HEK293 (cell line): ENCODE results near the gene NDOR1.

Experiments
- CTCF ChIA-PET: fragments of 350-600 bp; formaldehyde crosslinking; extraction: SDS; loops from one replicate; lab custom pipeline; 2021; ENCODE audit warnings: antibody characterized with exemption; lab: Yijun Ruan, JAX
- POLR2A ChIA-PET: fragments of 300-600 bp; formaldehyde crosslinking; extraction: SDS; loops from one replicate; lab custom pipeline; 2020; ENCODE audit warnings: antibody characterized with exemption, inconsistent platforms; lab: Yijun Ruan, JAX
- H3K27ac ChIP-seq: fragments of 200-500 bp; sonication (Bioruptor generic); 2 replicates; pipeline ENCODE4 v1.5.1; 2014; ENCODE audit warnings: low read depth, low read length, control low read depth, inconsistent platforms; ENCODE audit errors: extremely low read depth
- H3K36me3 ChIP-seq, 2 experiments: fragments of 200-500 bp in 1 of 2; sonication (Bioruptor generic) in 1 of 2; 1 replicate in 1 of 2; 2 replicates in 1 of 2; pipeline ENCODE4 v1.5.1; 2014 to 2017; ENCODE audit warnings: inconsistent platforms in 2 of 2, low read length in 2 of 2; ENCODE audit not compliant: control insufficient read depth in 2 of 2, insufficient read depth in 1 of 2
- H3K4me1 ChIP-seq: fragments of 200-500 bp; sonication (Bioruptor generic); 2 replicates; pipeline ENCODE4 v1.5.1; 2014; ENCODE audit warnings: mild to moderate bottlenecking, low read length, inconsistent platforms; ENCODE audit not compliant: control insufficient read depth, insufficient read depth
- H3K4me3 ChIP-seq: 2 replicates; pipeline ENCODE4 v1.5.1; 2011; ENCODE audit warnings: low read depth, mild to moderate bottlenecking, control low read depth, low read length, moderate library complexity
- H3K9me3 ChIP-seq: fragments of 200-500 bp; sonication (Bioruptor generic); 2 replicates; pipeline ENCODE4 v1.5.1; 2014; ENCODE audit warnings: low read depth, low read length, inconsistent platforms; ENCODE audit not compliant: control insufficient read depth, insufficient read depth
- BCL11B ChIP-seq: fragments of 450-650 bp; formaldehyde crosslinking; IDR thresholded peaks from 2 replicates; pipeline ENCODE4 v1.5.1; 2016; ENCODE audit warnings: low read depth, missing biosample characterization, missing genetic modification characterization
- GLIS2 ChIP-seq: fragments of 450-650 bp; formaldehyde crosslinking; IDR thresholded peaks from 2 replicates; pipeline ENCODE4 v1.5.1; 2016; ENCODE audit warnings: missing biosample characterization, missing genetic modification characterization
- HOXD13 ChIP-seq: sonication (generic); formaldehyde crosslinking; IDR thresholded peaks from 2 replicates; pipeline ENCODE4 v1.8.0; 2022; ENCODE audit warnings: missing genetic modification reagents, borderline replicate concordance
- KLF8 ChIP-seq: fragments of 450-650 bp; formaldehyde crosslinking; IDR thresholded peaks from 2 replicates; pipeline ENCODE4 v1.5.1; 2016; ENCODE audit warnings: missing biosample characterization, missing genetic modification characterization
- SETDB1 ChIP-seq: IDR thresholded peaks from one replicate; pipeline ENCODE4 v1.6.1; 2017; ENCODE audit warnings: mild to moderate bottlenecking, low read length, moderate library complexity, mixed read lengths; ENCODE audit not compliant: insufficient read length
- ZBTB1 ChIP-seq: fragments of 450-650 bp; formaldehyde crosslinking; IDR thresholded peaks from 2 replicates; pipeline ENCODE4 v1.5.1; 2016; ENCODE audit warnings: missing biosample characterization, missing genetic modification characterization
- ZFHX2 ChIP-seq: fragments of 450-650 bp; formaldehyde crosslinking; conservative IDR thresholded peaks from 2 replicates; pipeline ENCODE4 v1.5.1; 2016; ENCODE audit warnings: missing biosample characterization, missing genetic modification characterization
- ZNF112 ChIP-seq: fragments of 450-650 bp; formaldehyde crosslinking; IDR thresholded peaks from 2 replicates; pipeline ENCODE4 v1.5.0; 2017; ENCODE audit warnings: missing biosample characterization, missing genetic modification characterization
- ZNF146 ChIP-seq: fragments of 450-650 bp; formaldehyde crosslinking; IDR thresholded peaks from 2 replicates; pipeline ENCODE4 v1.5.1; 2016; ENCODE audit warnings: missing biosample characterization, missing genetic modification characterization
- ZNF202 ChIP-seq: fragments of 450-650 bp; formaldehyde crosslinking; IDR thresholded peaks from 2 replicates; pipeline ENCODE4 v1.5.1; 2016; ENCODE audit warnings: missing biosample characterization, missing genetic modification characterization, borderline replicate concordance
- ZNF311 ChIP-seq: fragments of 450-650 bp; formaldehyde crosslinking; IDR thresholded peaks from 2 replicates; pipeline ENCODE4 v1.5.1; 2017; ENCODE audit warnings: missing biosample characterization, missing genetic modification characterization, borderline replicate concordance
- ZNF341 ChIP-seq: fragments of 450-650 bp; formaldehyde crosslinking; IDR thresholded peaks from 2 replicates; pipeline ENCODE4; 2016; ENCODE audit warnings: low read depth, missing biosample characterization, missing genetic modification characterization
- ZNF433 ChIP-seq: fragments of 450-650 bp; formaldehyde crosslinking; IDR thresholded peaks from 2 replicates; pipeline ENCODE4 v1.5.1; 2016; ENCODE audit warnings: missing biosample characterization, missing genetic modification characterization, low read depth
- ZNF513 ChIP-seq: fragments of 450-650 bp; IDR thresholded peaks from 2 replicates; pipeline ENCODE4 v1.5.1; 2018; ENCODE audit warnings: missing biosample characterization, missing genetic modification characterization
- ZSCAN23 ChIP-seq: fragments of 450-650 bp; formaldehyde crosslinking; IDR thresholded peaks from 2 replicates; pipeline ENCODE4 v1.5.1; 2016; ENCODE audit warnings: missing biosample characterization, missing genetic modification characterization
- ZSCAN30 ChIP-seq: fragments of 450-650 bp; IDR thresholded peaks from 2 replicates; pipeline ENCODE4 v1.5.1; 2018; ENCODE audit warnings: missing biosample characterization, mild to moderate bottlenecking, missing genetic modification characterization, moderate library complexity
- TF ChIP-seq, protein P1 (sequence below): fragments of 450-650 bp; formaldehyde crosslinking; IDR thresholded peaks from 2 replicates; pipeline ENCODE4 v1.5.1; 2016; ENCODE audit warnings: missing biosample characterization, missing genetic modification characterization

The NDOR1 gene

GRCh38 chr9:137231372-137232039, 26.0 kb downstream of the NDOR1 start:
- Histone ChIP-seq H3K4me1 (no peaks in the 10 kb centered on the region), H3K27ac (no peak overlapping the region), H3K36me3 (no peaks in the 10 kb centered on the region), H3K9me3 (no peaks in the 10 kb centered on the region), H3K4me3 (no peak overlapping the region)
- POLR2A ChIA-PET, result interaction anchor here (0.8 kb wide), 1 partner anchor 23 kb away, joined by 3 read pairs; no protein-coding TSS in a partner anchor
- no peak for TF ChIP-seq ZFHX2 (tag by site-specific recombination)
- no peak for TF ChIP-seq ZNF146
- no peak for TF ChIP-seq KLF8
- TF ChIP-seq GLIS2 (tag by site-specific recombination), result 0 out of 2 replicates have a peak, but pooled peaks have one; percentile 12
- TF ChIP-seq ZNF311 (tag by site-specific recombination), result no peak
- no peak for TF ChIP-seq HOXD13 (CRISPR knock-in tag)
- TF ChIP-seq ZBTB1 (tag by site-specific recombination), result no peak
- peak; percentile 18; the same call in 1 of the 2 replicates for TF ChIP-seq BCL11B (tag by site-specific recombination)
- TF ChIP-seq ZSCAN30 (tag by site-specific recombination), result no peak
- TF ChIP-seq ZNF341 (tag by site-specific recombination), result 0 out of 2 replicates have a peak, but pooled peaks have one; percentile 12
- no peak for TF ChIP-seq ZNF513 (tag by site-specific recombination)
- TF ChIP-seq, protein P1, sequence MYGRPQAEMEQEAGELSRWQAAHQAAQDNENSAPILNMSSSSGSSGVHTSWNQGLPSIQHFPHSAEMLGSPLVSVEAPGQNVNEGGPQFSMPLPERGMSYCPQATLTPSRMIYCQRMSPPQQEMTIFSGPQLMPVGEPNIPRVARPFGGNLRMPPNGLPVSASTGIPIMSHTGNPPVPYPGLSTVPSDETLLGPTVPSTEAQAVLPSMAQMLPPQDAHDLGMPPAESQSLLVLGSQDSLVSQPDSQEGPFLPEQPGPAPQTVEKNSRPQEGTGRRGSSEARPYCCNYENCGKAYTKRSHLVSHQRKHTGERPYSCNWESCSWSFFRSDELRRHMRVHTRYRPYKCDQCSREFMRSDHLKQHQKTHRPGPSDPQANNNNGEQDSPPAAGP (tag by site-specific recombination), result no peak
- TF ChIP-seq SETDB1, result no peak
- CTCF ChIA-PET, result no interaction called here

- ChIA-PET POLR2A (interaction anchor here (0.6 kb wide), 2 partner anchors 13 to 107 kb away, joined by 3 to 6 read pairs; no protein-coding TSS in a partner anchor), CTCF (no interaction called here)
- Histone ChIP-seq H3K27ac (no peak overlapping the region), H3K36me3 (no peaks in the 10 kb centered on the region), H3K4me3 (no peak overlapping the region), H3K4me1 (no peaks in the 10 kb centered on the region; the same call in 1 of the 2 replicates)
- 0 out of 2 replicates have a peak, but pooled peaks have one; percentile 9 for TF ChIP-seq GLIS2 (tag by site-specific recombination)
- TF ChIP-seq ZNF112 (tag by site-specific recombination), result no peak
- no peak for TF ChIP-seq ZNF433 (tag by site-specific recombination)
- TF ChIP-seq, all 188 proteins: peak for 1
- no peaks in the 10 kb centered on the region for H3K9me3 ChIP-seq
Measured at GRCh38 chr9:137232101-137232500, 26.6 kb downstream of the NDOR1 start.

DNA sequence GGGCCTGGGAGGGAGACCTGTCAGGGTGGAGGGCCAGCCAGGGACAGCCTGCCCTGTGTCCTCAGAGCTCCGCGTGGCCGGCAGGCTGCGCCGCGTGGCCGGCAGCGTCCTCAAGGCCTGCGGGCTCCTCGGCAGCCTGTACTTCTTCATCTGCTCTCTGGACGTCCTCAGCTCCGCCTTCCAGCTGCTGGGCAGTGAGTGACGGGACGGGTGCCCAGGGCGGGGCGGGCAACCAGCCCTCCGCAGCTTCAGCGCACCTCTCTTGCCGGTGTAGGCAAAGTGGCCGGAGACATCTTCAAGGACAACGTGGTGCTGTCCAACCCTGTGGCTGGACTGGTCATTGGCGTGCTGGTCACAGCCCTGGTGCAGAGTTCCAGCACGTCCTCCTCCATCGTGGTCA, 27.0 kb downstream of the NDOR1 start:
- POLR2A ChIA-PET, result interaction anchor here (0.6 kb wide), 2 partner anchors 13 to 107 kb away, joined by 3 to 6 read pairs; no protein-coding TSS in a partner anchor
- Histone ChIP-seq H3K36me3 (no peaks in the 10 kb centered on the region), H3K4me3 (no peak overlapping the region), H3K27ac (no peak overlapping the region), H3K9me3 (no peaks in the 10 kb centered on the region), H3K4me1 (peaks cover 3% of the 10 kb centered on the region; the same call in 1 of the 2 replicates)
- no peak for TF ChIP-seq ZNF202 (tag by site-specific recombination)
- TF ChIP-seq BCL11B (tag by site-specific recombination), result 0 out of 2 replicates have a peak, but pooled peaks have one; percentile 14
- no peak for TF ChIP-seq ZSCAN23
- CTCF ChIA-PET, result no interaction called here
